Left lung (tissue), 10 donors: ENCODE measurements around the gene CCNF. TPM values are rescaled to one million over a fixed set of nuclear protein-coding genes. Genes with fewer than 3 reads are reported as not detected.

ENCODE experiments used
- ATAC-seq: fragments of 200-7000 bp; cut with Tn5 transposase; one replicate; pipeline ENCODE4 v1.9.1; 2020; ENCODE audit warnings: moderate library complexity
- DNase-seq, 4 donors: peaks; one replicate each; pipeline ENCODE4 v3.0.0-alpha.2; 2013 to 2020
- H3K27ac ChIP-seq, 2 donors: fragments of 200-600 bp; sonication (generic) in 1 of 2; one replicate each; pipeline versions ENCODE4 v1.5.0 to v1.8.0; 2020 to 2021
- H3K27me3 ChIP-seq, 2 donors: fragments of 200-600 bp; sonication (generic) in 1 of 2; one replicate each; pipeline versions ENCODE4 v1.5.0 to v1.8.0; 2020 to 2021
- H3K36me3 ChIP-seq, 2 donors: fragments of 200-600 bp; sonication (generic) in 1 of 2; one replicate each; pipeline versions ENCODE4 v1.5.0 to v1.8.0; 2020 to 2021
- H3K4me1 ChIP-seq, 2 donors: fragments of 200-600 bp; one replicate each; pipeline ENCODE4 v1.8.0; 2021
- H3K4me3 ChIP-seq, 2 donors: fragments of 200-600 bp; sonication (generic) in 1 of 2; one replicate each; pipeline versions ENCODE4 v1.5.0 to v1.8.0; 2020 to 2021; ENCODE audit warnings: mild to moderate bottlenecking in 1 of 2
- H3K9me3 ChIP-seq, 2 donors: fragments of 200-600 bp; sonication (generic) in 1 of 2; one replicate each; pipeline versions ENCODE4 v1.5.0 to v1.8.0; 2020 to 2021
- intact Hi-C, 2 donors: fragments of 100-400 bp; cut with DNase I; formaldehyde crosslinking; loops; one replicate each; pipeline versions ENCODE4 v1.11.2 to v1.14.2; 2022
- polyA plus RNA-seq, 6 donors: library from polyadenylated mRNA; unstranded; fragments of 120-200 nt; gene quantifications; one replicate each; pipeline ENCODE4 v1.2.1, GENCODE V29; 2013; ENCODE audit not compliant: insufficient read length in 6 of 6
- total RNA-seq, 2 donors: library from RNA; stranded (reverse); fragmentation: NEBNext Ultra II Directional; extraction: Animal tissue kit (Norgen Biotek cat#: 25700); gene quantifications; one replicate each; pipeline ENCODE4 v1.2.1, GENCODE V29; 2021
- TF ChIP-seq, protein P1 (sequence below), 2 donors: fragments of 200-600 bp; sonication (generic) in 1 of 2; IDR thresholded peaks; one replicate each; pipeline versions ENCODE4 v1.5.0 to v1.8.0; 2021; ENCODE audit warnings: antibody characterized with exemption in 2 of 2
- donor health status: DM: no; HTN: yes; CAD: no.
- donor health status: DM: no; HTN: no; CAD: no.

The CCNF gene
- total and polyA plus RNA-seq, 8 donors, result 4.7 to 17.3 (median 9.7) TPM

DNA sequence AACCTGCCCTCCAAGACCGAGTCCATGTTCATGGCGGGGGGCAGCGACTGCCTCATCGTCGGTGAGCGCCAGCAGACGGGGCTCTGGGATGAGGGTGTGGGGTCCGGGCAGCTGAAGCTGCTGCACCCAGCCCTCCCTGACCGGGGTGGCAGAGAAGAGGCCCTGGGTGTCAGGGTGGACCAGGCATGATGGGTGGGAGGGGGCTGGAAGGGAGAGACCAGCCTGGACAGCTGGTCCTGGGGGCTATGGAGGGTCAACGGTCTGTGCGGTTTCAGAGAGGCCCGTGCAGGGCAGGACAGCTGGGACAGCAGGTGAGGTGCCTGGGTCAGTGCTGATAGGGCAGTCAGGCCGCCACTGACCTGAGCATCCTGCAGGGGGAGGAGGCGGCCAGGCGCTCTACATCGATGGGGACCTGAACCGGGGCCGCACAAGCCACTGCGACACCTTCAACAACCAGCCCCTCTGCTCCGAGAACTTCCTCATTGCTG lies 71.2 kb downstream of the CCNF start:
- H3K4me1 ChIP-seq, result peaks cover 14 to 54% of the 10 kb centered on the region in 2 donors
- intact Hi-C loops, result loop anchor here in 1 of 2 donors (5.0 kb wide), 1 partner anchor 158 kb away; the partner anchor contains the start of gene ABCA3
- H3K36me3 ChIP-seq, result peaks cover 0 to 55% of the 10 kb centered on the region in 2 donors
- H3K9me3 ChIP-seq, result no peaks in the 10 kb centered on the region
- peak in 2 of 4 donors; percentile 32 to 72 for DNase-seq
- no peak for ATAC-seq
- no peaks in the 10 kb centered on the region for H3K27me3 ChIP-seq
- no peak overlapping the region for H3K4me3 ChIP-seq
- no peak overlapping the region for H3K27ac ChIP-seq
- TF ChIP-seq, protein P1, sequence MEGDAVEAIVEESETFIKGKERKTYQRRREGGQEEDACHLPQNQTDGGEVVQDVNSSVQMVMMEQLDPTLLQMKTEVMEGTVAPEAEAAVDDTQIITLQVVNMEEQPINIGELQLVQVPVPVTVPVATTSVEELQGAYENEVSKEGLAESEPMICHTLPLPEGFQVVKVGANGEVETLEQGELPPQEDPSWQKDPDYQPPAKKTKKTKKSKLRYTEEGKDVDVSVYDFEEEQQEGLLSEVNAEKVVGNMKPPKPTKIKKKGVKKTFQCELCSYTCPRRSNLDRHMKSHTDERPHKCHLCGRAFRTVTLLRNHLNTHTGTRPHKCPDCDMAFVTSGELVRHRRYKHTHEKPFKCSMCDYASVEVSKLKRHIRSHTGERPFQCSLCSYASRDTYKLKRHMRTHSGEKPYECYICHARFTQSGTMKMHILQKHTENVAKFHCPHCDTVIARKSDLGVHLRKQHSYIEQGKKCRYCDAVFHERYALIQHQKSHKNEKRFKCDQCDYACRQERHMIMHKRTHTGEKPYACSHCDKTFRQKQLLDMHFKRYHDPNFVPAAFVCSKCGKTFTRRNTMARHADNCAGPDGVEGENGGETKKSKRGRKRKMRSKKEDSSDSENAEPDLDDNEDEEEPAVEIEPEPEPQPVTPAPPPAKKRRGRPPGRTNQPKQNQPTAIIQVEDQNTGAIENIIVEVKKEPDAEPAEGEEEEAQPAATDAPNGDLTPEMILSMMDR (IDR thresholded peaks at IDR 0.05), result no peak

DNA sequence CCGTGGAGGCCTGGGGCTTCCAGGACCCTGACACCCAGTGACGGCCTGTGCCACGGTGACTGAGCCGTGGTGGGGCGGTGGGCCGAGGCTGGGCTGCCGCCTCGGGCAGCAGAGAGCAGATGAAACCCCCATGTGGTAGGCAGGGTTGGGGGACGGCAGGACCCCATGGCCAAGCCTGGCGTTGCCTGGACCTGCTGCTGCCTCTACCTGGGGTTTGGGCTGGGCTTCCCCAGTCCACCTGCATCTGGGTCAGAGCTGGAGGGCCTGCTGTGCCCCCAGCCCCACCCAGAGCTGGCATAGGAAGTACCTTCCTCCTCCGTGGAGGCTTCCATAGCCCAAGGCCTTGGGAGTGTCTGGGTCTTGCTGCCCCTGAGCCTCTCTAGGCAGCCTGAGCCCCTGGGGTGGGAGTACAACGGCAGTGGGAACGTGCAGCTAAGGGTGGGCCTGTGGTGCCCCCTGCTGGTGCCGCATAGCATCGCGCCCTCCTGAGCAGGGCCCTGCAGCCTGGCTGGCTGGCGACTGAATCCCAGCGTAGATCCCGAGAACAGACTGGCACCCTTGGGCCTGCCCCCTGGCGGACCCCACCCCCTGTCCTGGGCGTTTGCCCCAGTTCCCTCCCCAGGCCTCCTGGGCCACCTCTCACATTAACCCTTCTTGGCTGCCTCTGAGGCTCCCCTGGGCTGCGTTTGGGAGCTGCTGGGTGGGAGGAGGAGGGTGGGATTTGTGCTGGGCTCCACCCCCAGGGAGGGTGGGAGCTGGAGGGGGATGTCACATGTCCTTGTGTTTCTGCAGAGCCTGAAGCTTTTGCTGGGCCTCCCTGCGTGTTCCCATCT lies 71.9 kb downstream of the CCNF start:
- Histone ChIP-seq H3K27me3 (no peaks in the 10 kb centered on the region), H3K4me1 (peaks cover 14 to 54% of the 10 kb centered on the region in 2 donors), H3K36me3 (peaks cover 0 to 49% of the 10 kb centered on the region in 2 donors), H3K27ac (no peak overlapping the region), H3K4me3 (no peak overlapping the region), H3K9me3 (no peaks in the 10 kb centered on the region)
- peak; percentile 85 for ATAC-seq
- DNase-seq, result peak; percentile 81 to 96 (median 91)
- TF ChIP-seq, protein P1 (IDR thresholded peaks at IDR 0.05), result peak; percentile 99
- intact Hi-C loops, result loop anchor here in 1 of 2 donors (5.0 kb wide), 1 partner anchor 159 kb away; the partner anchor contains the start of gene ABCA3

DNA sequence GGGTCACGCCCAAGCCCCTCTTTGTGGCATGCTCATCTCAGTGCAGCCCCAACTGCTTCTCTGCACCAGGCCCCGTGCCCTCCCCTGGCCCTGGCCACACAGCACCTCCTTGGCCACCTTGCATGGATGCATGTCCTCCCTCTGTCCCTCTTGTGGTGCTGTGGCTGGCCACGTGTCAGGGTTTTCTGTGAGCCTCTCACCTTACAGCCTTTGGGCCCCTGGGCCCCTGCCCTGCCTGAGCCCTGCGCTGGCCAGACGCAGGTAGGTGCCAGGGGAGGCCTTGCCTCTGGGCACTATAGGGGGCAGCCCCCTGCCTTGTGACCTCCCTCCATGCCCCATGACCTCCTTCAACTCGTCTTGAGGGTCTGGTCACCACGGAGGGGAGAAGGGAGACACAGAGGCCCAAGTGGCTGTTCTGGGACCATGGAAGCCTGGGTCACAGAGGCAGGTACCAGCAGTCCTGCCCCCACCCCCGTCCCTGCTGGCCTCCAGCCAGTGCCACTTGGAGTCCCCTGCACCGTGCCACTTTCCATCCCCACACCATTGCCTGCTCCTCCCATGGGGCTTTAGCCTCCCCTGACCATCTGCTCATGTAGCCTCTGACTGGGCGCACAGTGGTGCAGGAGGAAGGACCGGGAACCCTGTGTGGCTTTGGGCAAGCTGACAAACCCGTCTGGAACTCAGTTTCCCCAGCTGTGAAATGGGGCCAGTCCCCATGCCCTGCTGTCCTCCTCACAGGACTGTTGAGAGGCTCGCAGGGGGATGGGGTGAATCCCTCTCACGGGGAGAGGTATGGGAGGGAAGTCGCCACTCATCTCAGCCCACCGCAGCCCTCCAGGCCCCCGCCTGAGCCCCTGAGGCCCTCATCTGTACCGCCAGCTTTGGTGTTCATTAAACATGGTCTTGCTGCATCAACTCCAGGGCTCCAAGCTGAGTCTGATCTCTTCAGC lies 73.0 kb downstream of the CCNF start:
- DNase-seq, result peak in 1 of 4 donors; percentile 64
- TF ChIP-seq, protein P1 (IDR thresholded peaks at IDR 0.05), result no peak
- Histone ChIP-seq H3K27me3 (no peaks in the 10 kb centered on the region), H3K9me3 (no peaks in the 10 kb centered on the region), H3K4me3 (no peak overlapping the region), H3K36me3 (peaks cover 0 to 39% of the 10 kb centered on the region in 2 donors), H3K4me1 (peaks cover 12 to 58% of the 10 kb centered on the region in 2 donors), H3K27ac (peak overlapping the region in 1 of 2 donors; percentile 42)
- intact Hi-C loops, result loop anchor here in 1 of 2 donors (5.0 kb wide), 1 partner anchor 160 kb away; the partner anchor contains the start of gene ABCA3
- no peak for ATAC-seq

DNA sequence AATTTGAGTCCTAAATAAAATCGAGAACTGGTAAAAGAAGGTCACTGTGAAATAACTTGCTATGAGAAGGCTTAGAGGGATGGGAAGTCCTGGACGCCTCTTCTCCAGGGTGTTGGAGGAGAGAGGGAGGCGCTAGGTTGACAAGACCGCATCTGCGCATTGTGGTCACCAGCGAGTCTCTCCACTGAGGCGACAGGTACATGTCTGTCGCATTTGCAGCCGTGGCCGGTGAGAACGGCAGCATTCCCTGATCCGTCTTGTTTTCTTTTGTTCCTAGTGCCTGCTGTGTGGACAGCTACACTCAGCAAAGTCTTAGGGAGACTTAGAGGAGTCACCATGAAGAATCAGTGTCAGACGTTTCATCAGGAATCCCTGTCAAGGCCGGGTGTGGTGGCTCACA lies 76.4 kb downstream of the CCNF start:
- H3K27ac ChIP-seq, result no peak overlapping the region
- H3K36me3 ChIP-seq, result peaks cover 0 to 6% of the 10 kb centered on the region in 2 donors
- intact Hi-C loops, result no loop called here
- H3K9me3 ChIP-seq, result no peaks in the 10 kb centered on the region
- TF ChIP-seq, protein P1 (IDR thresholded peaks at IDR 0.05), result no peak
- H3K4me1 ChIP-seq, result peaks cover 0 to 74% of the 10 kb centered on the region in 2 donors
- no peaks in the 10 kb centered on the region for H3K27me3 ChIP-seq
- DNase-seq, result no peak
- ATAC-seq, result no peak
- no peak overlapping the region for H3K4me3 ChIP-seq
